Activated CD4-positive, alpha-beta T cell treated with anti-CD3 and anti-CD28 coated beads, Interleukin-2, amount 10 ng/mL, durations not matched to agents 7 days and 5 days (primary cell): ENCODE measurements around the gene SYT8. TPM values are rescaled to one million over a fixed set of nuclear protein-coding genes. Genes with fewer than 3 reads are reported as not detected.

Source experiments
- CTCF ChIA-PET: fragments of 350-600 bp; sonication (Branson Sonifier 250); formaldehyde crosslinking; loops from one replicate; lab custom pipeline; 2021; ENCODE audit warnings: antibody characterized with exemption; lab: Charles Lee
- POLR2A ChIA-PET: fragments of 350-600 bp; sonication (Branson Sonifier 250); formaldehyde crosslinking; loops from one replicate; lab custom pipeline; 2021; ENCODE audit warnings: antibody characterized with exemption; lab: Charles Lee
- DNase-seq: peaks from one replicate; pipeline ENCODE4 v3.0.0-alpha.2; 2020
- H3K27ac Mint-ChIP-seq: one replicate; pipeline ENCODE4 v1.8.0; 2021; ENCODE audit warnings: mild to moderate bottlenecking, moderate library complexity, mixed read lengths
- H3K27me3 Mint-ChIP-seq: one replicate; pipeline ENCODE4 v1.8.0; 2021; ENCODE audit warnings: mixed read lengths
- H3K36me3 Mint-ChIP-seq: one replicate; pipeline ENCODE4 v1.8.0; 2021; ENCODE audit warnings: low read depth, mixed read lengths
- H3K4me1 Mint-ChIP-seq: one replicate; pipeline ENCODE4 v1.8.0; 2021; ENCODE audit warnings: mixed read lengths
- H3K4me3 Mint-ChIP-seq: one replicate; pipeline ENCODE4 v1.8.0; 2021; ENCODE audit warnings: mild to moderate bottlenecking, moderate library complexity, mixed read lengths
- H3K9me3 Mint-ChIP-seq: one replicate; pipeline ENCODE4 v1.8.0; 2021; ENCODE audit warnings: mixed read lengths
- total RNA-seq, 2 experiments: library from RNA; stranded (reverse); gene quantifications; one replicate each; pipeline ENCODE4 v1.2.3, GENCODE V29; 2021

SYT8 gene
- total RNA-seq, 2 experiments from 2014 or later, result not detected

DNA sequence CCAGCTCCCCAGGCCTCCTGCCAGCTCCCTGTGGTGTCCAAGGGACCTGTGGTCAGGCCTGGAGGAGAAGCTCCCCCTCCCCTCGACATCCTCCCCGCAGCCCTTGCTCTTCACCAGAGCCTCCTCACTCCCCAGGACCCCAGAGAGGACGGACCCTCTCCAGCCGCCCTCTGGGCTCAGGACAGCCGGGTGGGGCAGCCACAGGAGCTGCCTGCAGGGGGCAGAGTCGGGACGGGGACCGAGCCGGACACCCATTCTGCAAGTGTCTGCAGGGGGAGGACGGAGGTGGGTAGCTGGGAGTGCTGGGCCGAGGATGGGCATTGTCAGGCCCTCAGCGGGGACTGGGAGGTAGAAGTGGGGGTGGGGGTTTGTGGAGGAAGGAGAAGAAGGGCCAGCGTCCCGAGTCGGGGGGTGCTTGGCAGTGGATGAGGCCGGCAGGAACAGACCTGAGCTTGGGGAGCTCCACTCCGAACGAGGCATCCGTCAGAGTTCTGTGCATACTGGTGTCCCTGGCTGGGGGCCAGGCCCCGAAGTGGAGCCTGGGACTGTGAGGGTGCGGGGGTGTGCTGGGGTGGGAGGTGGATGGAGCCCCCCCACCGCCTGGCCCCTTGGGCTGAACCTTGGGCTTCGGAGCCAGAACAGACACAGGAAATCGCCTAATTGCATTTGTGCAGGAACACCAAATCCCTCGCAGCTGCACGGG lies 41.7 kb downstream of the SYT8 start:
- POLR2A ChIA-PET, result interaction anchor here (0.6 kb wide), 1 partner anchor 13 kb away, joined by 3 read pairs; no protein-coding TSS in a partner anchor

DNA sequence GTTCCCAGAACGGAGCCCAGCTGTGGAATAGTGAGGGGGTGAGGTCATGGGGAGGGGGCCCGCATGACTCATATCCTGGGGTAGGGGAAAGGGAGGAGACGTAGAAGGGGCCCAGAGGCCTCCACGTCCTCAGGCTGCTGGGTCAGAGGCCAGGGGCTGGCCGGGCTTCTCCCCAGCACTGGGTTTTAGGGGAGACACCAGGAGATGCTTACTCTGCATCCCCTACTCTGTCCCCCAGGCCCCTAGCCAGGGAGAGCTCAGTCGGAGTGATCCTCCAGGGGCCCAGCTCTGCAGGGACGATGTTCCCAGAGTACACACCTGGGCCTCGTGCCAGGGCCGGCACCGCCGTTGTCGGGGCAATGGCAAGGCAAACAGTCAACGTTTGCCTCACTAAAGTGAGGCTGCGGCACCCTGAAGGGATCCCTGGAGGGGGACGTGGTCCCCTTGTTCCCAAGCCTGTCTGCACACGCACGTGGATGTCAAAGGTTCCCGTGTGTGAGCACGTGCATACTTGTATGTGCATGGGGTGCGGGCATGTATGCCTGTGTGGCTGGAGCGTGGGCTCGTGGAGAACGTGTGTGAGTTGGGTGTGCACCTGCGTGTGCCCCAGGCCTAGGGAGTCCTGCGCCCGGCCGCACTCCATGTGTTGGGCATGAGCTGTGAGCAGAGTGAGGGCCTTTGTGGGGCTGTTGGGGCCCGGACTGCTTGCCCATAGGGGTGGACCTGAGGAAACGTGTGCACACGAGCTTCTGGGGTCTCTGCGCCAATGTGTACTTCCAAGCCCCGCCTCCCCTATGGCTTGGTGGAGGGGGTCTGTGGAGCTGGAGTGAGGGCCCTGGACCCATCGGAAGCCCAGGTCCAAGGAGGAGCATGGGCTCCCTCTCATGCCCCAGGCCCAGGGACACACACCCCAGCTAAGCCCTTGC lies 42.7 kb downstream of the SYT8 start:
- Mint-ChIP-seq H3K27me3 (no peaks in the 10 kb centered on the region), H3K4me3 (no peak overlapping the region), H3K27ac (no peak overlapping the region), H3K36me3 (peaks cover 4% of the 10 kb centered on the region), H3K9me3 (no peaks in the 10 kb centered on the region), H3K4me1 (peaks cover 34% of the 10 kb centered on the region)
- ChIA-PET POLR2A (interaction anchor here (0.6 kb wide), 1 partner anchor 28 kb away, joined by 4 read pairs; no protein-coding TSS in a partner anchor), CTCF (interaction anchor here (1.9 kb wide), 1 partner anchor 45 kb away, joined by 4 read pairs; no protein-coding TSS in a partner anchor)
- no peak for DNase-seq

More for the DNA sequence above, 41.7 kb downstream of the SYT8 start:
- Mint-ChIP-seq H3K36me3 (peaks cover 7% of the 10 kb centered on the region), H3K9me3 (no peaks in the 10 kb centered on the region), H3K4me1 (peaks cover 36% of the 10 kb centered on the region), H3K27me3 (no peaks in the 10 kb centered on the region), H3K27ac (no peak overlapping the region), H3K4me3 (no peak overlapping the region)
- DNase-seq, result no peak
- CTCF ChIA-PET, result interaction anchor here (0.8 to 1.9 kb wide), 8 partner anchors 14 to 72 kb away, joined by 3 to 9 read pairs (median 4); partner anchors contain the start of gene LSP1

DNA sequence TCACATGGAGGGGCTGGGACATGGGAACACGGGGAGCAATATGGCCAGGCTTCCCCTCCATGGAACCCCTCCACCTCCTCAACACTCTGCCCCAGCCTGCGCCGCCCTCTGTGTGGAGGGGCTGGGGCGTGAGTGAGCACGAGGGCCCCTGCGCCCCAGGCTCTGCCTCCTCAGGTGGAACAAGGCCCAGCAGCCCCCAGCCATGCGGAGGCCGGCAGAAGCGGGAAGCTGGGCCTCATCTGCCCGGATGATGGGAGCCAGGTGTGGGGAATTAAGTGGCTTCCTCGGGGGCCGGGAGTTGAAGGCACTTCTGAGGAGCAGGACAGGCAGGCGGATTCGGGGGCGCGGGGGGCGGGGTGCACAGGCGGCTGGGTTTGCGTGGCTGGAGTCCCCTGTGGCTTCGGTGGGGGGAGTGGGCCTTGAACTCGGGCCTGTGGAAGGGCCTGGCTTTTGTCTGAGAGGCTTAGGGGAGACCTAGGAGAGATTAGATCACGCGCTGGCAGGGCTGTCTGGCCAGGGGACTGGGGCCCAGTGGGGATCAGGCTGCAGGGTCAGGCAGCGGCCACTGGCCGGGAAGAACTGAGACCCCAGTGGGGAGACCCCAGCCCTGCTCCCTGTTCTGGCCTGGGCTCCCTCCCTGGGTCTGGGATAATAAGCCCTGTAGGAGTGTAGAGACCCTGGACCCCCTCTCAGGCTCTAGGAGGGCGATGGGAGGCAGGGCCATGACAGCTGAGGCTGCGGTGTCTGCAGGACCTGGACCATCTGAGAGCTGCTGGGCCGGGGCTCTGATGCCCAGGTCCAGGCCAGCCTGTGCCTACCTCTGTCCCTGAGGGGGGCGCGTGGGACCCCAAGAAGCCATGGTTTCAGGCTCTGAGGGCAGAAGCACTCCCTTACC lies 43.6 kb downstream of the SYT8 start:
- Mint-ChIP-seq H3K27me3 (no peaks in the 10 kb centered on the region), H3K9me3 (no peaks in the 10 kb centered on the region), H3K4me3 (no peak overlapping the region), H3K36me3 (peaks cover 4% of the 10 kb centered on the region), H3K27ac (no peak overlapping the region), H3K4me1 (peaks cover 31% of the 10 kb centered on the region)
- ChIA-PET CTCF (interaction anchor here (1.9 kb wide), 1 partner anchor 44 kb away, joined by 4 read pairs; no protein-coding TSS in a partner anchor), POLR2A (no interaction called here)
- DNase-seq, result no peak

DNA sequence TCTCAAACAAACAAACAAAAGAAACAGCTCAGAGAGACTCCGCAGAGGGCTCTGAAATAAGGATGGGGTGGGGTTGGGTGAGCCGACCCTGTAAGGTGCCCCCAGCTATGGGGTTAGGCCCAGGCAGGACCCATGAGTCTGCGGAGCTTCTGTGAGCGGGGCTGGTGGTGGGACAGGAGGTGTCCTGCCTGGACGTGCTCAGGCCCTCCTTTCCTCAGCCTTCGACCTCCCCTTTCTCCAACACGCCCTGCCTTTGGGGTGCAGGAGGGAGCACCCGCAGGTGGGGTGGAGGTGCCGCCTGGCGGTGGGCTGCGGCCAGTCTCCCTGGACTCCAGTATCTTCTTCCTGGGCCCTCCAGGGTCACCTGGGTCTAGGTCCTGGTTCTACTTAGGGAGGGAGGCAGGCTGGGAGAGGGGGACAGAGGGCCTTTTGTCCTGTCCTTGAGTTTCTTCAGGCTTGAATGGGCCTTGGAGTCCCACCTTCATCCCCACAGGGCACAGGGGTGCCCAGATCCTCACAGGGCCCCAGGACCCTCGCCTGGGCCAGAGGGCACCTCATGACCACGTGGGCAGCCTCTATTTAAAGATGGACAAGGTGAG lies 44.7 kb downstream of the SYT8 start:
- peaks cover 28% of the 10 kb centered on the region for H3K4me1 Mint-ChIP-seq
- H3K27me3 Mint-ChIP-seq, result no peaks in the 10 kb centered on the region
- H3K27ac Mint-ChIP-seq, result no peak overlapping the region
- H3K9me3 Mint-ChIP-seq, result no peaks in the 10 kb centered on the region
- POLR2A ChIA-PET, result no interaction called here
- CTCF ChIA-PET, result no interaction called here
- DNase-seq, result no peak
- H3K36me3 Mint-ChIP-seq, result peaks cover 4% of the 10 kb centered on the region
- H3K4me3 Mint-ChIP-seq, result no peak overlapping the region

DNA sequence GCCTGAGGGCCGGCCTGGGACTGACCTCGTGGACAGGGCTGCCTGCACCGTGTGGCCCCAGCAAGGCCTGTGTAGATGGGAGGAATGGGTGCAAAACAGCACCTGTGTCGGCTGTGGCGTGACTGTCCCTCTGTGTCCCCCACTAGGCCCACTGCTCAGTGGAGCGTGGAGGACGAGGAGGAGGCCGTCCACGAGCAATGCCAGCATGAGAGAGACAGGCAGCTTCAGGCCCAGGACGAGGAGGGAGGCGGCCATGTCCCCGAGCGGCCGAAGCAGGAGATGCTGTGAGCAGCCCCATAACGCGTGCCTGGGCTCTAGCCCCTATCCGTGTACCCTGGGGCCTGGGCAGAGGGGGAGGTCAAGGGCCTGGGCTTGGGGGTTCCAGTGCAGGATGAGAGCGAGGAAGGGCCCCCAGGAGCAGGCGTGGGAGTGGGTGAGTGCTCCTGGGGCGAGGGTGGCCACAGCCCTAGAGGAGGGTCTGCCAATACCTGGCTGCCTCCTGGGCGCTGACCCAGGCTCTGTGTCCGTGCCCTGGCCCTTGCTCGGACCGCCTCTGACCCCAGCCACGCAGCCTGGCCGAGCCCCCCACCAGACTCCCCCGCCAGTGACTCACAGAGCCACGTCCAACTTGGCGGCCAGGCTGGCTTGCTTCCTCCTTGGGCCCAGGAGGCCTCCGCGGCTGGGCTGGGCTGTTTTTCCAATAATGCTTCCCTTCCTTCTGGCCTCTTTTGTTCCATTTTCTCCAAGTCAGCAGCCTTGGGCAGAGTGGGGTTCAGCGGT lies 45.3 kb downstream of the SYT8 start:
- no peak overlapping the region for H3K27ac Mint-ChIP-seq
- no peaks in the 10 kb centered on the region for H3K27me3 Mint-ChIP-seq
- POLR2A ChIA-PET, result no interaction called here
- H3K4me1 Mint-ChIP-seq, result peaks cover 28% of the 10 kb centered on the region
- CTCF ChIA-PET, result no interaction called here
- DNase-seq, result no peak
- H3K36me3 Mint-ChIP-seq, result peaks cover 4% of the 10 kb centered on the region
- no peaks in the 10 kb centered on the region for H3K9me3 Mint-ChIP-seq
- no peak overlapping the region for H3K4me3 Mint-ChIP-seq

DNA sequence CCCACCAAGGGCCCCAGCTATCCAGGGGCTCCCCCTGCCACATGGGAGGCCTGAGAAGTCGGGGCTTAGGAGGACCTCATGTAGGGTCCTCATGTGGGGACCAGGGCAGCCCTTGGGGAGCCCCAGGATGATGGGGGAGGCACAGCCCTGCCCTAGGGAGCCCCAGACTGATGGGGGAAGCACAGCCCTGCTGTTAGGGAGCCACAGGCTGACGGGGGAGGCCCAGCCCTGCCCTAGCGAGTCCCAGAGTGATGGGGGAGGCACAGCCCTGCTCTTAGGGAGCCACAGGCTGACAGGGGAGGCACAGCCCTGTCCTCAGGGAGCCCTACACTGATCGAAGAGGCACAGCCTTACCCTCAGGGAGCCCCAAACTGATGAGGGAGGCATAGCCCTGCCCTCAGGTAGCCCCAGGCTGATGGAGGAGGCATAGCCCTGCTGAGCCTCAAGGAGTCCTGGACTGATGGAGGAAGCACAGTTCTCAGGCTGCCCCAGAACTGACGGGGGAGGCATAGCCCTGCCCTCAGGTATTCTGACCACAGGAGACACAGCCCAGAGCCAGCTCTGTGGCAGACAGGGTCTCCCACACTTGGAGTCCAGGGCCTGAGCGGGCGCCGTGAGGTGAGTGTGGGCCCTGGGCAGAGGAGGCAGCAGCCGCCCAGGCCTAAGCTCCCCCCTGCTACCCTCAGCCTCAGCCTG lies 46.1 kb downstream of the SYT8 start:
- CTCF ChIA-PET, result interaction anchor here (1.0 to 2.6 kb wide), 5 partner anchors 11 to 37 kb away, joined by 3 to 20 read pairs (median 12); partner anchors contain the start of genes LSP1 and PRR33
- no peaks in the 10 kb centered on the region for H3K9me3 Mint-ChIP-seq
- H3K4me1 Mint-ChIP-seq, result peaks cover 25% of the 10 kb centered on the region
- no peak overlapping the region for H3K27ac Mint-ChIP-seq
- peaks cover 2% of the 10 kb centered on the region for H3K36me3 Mint-ChIP-seq
- POLR2A ChIA-PET, result no interaction called here
- no peak for DNase-seq
- H3K4me3 Mint-ChIP-seq, result no peak overlapping the region
- H3K27me3 Mint-ChIP-seq, result no peaks in the 10 kb centered on the region

DNA sequence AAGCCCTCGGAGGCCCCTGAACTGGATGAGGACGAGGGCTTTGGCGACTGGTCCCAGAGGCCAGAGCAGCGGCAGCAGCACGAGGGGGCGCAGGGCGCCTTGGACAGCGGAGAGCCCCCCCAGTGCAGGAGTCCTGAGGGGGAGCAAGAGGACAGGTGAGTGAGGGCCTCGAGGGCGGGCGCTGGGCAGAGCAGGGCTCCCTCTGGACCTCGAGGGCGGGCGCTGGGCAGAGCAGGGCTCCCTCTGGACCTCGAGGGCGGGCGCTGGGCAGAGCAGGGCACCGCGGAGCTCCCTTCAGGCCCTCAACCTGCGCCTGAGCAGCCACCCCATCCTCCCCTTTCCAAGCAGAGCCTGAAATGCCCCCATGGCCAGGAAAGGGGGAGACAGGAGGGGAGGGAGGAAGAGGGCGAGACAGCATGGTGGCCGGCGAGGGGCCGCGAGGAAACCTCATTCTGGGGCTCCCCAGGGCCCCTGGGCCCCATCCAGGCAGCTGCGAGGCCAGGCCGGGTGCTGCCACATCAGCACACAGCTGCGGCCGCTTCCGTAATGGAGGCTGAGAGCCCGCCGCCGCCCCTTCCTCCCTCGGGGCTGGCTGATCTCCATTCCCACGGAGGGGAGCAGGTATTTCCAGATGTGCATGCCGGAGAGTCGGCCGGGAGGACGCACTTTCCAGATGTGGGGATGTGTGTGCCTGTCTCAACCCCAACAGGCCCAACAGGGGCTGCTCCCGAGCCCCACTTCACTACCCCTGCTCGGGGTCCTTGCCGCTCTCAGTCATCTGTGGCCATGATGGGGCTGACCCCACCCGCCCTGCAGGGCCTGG lies 46.9 kb downstream of the SYT8 start:
- H3K4me1 Mint-ChIP-seq, result peaks cover 25% of the 10 kb centered on the region
- ChIA-PET CTCF (interaction anchor here (0.7 to 2.6 kb wide), 24 partner anchors 8 to 308 kb away, joined by 3 to 20 read pairs (median 5); partner anchors contain the start of genes LSP1, PRR33 and TNNT3), POLR2A (interaction anchor here (1.3 kb wide), 1 partner anchor 28 kb away, joined by 3 read pairs; no protein-coding TSS in a partner anchor)
- no peaks in the 10 kb centered on the region for H3K27me3 Mint-ChIP-seq
- H3K36me3 Mint-ChIP-seq, result peaks cover 2% of the 10 kb centered on the region
- no peak overlapping the region for H3K4me3 Mint-ChIP-seq
- no peak overlapping the region for H3K27ac Mint-ChIP-seq
- DNase-seq, result no peak
- H3K9me3 Mint-ChIP-seq, result no peaks in the 10 kb centered on the region

DNA sequence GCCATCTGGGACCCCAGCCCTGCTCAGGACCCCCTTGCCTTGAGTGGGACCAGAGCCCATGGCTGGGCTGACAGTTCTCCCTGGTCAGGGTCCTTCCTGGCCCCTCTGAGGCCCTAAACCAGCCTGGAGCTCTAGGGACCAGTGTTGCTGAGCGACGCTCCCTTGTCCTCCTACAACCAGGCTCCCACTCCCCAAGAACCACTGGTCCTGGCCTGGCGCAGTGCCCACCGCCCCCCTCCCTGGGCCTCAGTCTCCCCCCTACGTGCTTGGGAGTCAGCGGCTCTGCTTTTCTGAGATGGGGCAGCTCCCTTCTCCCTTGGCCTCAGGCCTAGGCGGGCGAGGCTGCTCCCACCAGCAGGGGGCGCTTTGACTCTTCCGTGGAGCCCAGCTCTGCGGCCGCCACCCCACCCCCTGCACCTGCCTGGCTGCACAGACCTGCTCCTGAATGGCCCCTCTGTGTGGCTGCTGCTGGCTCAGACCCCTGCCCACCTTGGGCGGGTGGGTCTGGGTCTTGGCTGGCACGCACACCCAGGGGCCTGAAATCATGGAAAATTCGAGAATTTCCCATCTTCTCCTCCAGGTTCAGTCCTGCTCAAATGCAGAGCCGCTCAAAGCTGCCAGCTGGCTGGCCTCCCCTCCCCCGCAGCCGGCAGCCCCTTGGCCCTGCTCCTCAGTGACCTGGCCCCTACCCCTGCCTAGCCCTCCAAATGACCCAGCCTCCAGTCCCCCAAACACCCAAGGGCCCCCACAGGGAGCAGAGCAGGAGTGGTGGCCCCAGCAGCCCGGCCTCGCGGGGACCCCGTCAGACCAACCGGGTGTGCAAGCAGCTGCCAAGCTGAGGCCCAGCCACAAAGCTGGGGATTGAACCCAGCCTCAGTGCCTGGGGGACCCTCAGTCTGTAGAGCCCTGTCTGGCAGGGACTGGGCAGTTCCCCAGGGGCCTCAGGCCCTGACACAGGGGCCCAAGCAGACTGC lies 47.8 kb downstream of the SYT8 start:
- Mint-ChIP-seq H3K4me3 (no peak overlapping the region), H3K4me1 (peaks cover 33% of the 10 kb centered on the region), H3K9me3 (no peaks in the 10 kb centered on the region), H3K36me3 (peaks cover 9% of the 10 kb centered on the region), H3K27me3 (no peaks in the 10 kb centered on the region), H3K27ac (peak overlapping the region; percentile 41)
- peak; percentile 76 for DNase-seq
- ChIA-PET CTCF (interaction anchor here (0.7 to 2.6 kb wide), 23 partner anchors 9 to 269 kb away, joined by 3 to 20 read pairs (median 5); partner anchors contain the start of genes LSP1, PRR33 and TNNT3), POLR2A (interaction anchor here (1.3 kb wide), 1 partner anchor 29 kb away, joined by 3 read pairs; no protein-coding TSS in a partner anchor)
